ENCODE data around the gene RAD52.

- TF ChIP-seq CTCF (IDR thresholded peaks at IDR 0.05; ENCODE audit: low read depth, low read length) (no peak), EZH2phosphoT487 (IDR thresholded peaks at IDR 0.05; ENCODE audit: low read depth) (no peak)
Measured at GRCh38 chr12:931060-931459, 18.4 kb downstream of the RAD52 start.
